HEK293T (cell line): Measurements from ENCODE around the gene SLC6A7.

Experiments used
- BHLHE40 ChIP-seq: fragments of 450-650 bp; IDR thresholded peaks from 2 replicates; pipeline ENCODE4 v1.6.1; 2016; ENCODE audit warnings: mild to moderate bottlenecking, moderate library complexity, borderline replicate concordance
- HDGF ChIP-seq: fragments of 450-650 bp; IDR thresholded peaks from 2 replicates; pipeline ENCODE4 v1.6.1; 2017; ENCODE audit warnings: antibody characterized with exemption, borderline replicate concordance
- SP1 ChIP-seq: fragments of 450-650 bp; IDR thresholded peaks from 2 replicates; pipeline ENCODE4 v1.6.1; 2017
- TARDBP ChIP-seq: fragments of 450-650 bp; IDR thresholded peaks from 2 replicates; pipeline ENCODE4 v1.6.1; 2016

DNA sequence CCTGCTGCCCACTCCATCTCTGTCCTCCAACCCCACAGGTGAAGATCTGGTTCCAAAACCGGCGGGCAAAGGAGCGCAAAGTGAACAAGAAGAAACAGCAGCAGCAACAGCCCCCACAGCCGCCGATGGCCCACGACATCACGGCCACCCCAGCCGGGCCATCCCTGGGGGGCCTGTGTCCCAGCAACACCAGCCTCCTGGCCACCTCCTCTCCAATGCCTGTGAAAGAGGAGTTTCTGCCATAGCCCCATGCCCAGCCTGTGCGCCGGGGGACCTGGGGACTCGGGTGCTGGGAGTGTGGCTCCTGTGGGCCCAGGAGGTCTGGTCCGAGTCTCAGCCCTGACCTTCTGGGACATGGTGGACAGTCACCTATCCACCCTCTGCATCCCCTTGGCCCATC is 6.4 kb upstream of the SLC6A7 start:
- TF ChIP-seq TARDBP (no peak), BHLHE40 (no peak), SP1 (no peak), HDGF (no peak)
